PC-9 (cell line): Measurements from ENCODE around the gene C4orf17. TPM values are rescaled to one million over a fixed set of nuclear protein-coding genes. Genes with fewer than 3 reads are reported as not detected.
"Not testable (repeated sequence)": the region's sequence is repeated elsewhere in the genome, so short reads cannot be mapped to it uniquely, and the experiment has no call there.

ENCODE experiments used
- BruUV-seq: library from RNA; stranded (reverse); fragments of 400-500 nt; replicated peaks from 2 replicates; lab custom pipeline; 2021; lab: Mats Ljungman, UMichigan
- CTCF ChIA-PET: fragments of 300-600 bp; sonication (Branson Sonifier 250); formaldehyde crosslinking; loops from one replicate; lab custom pipeline; 2022; ENCODE audit warnings: antibody characterized with exemption; lab: Charles Lee
- POLR2A ChIA-PET: fragments of 300-600 bp; sonication (Branson Sonifier 250); formaldehyde crosslinking; loops from one replicate; lab custom pipeline; 2022; ENCODE audit warnings: antibody characterized with exemption; ENCODE audit not compliant: unreplicated experiment; lab: Charles Lee
- DNase-seq, 2 experiments: peaks; one replicate each; pipeline versions ENCODE4 v3.0.0 to v3.0.0-alpha.2; 2015 to 2022; ENCODE audit warnings: mixed read lengths in 1 of 2
- H2AFZ ChIP-seq: fragments of 200-600 bp; sonication (generic); 2 replicates; pipeline ENCODE4 v1.8.1; 2017; ENCODE audit warnings: antibody characterized with exemption
- H3F3A ChIP-seq: fragments of 200-600 bp; sonication (generic); 2 replicates; pipeline ENCODE4 v1.8.1; 2017; ENCODE audit warnings: antibody characterized with exemption, mild to moderate bottlenecking, low read depth; ENCODE audit not compliant: insufficient read depth
- H3K27ac ChIP-seq: fragments of 200-600 bp; sonication (generic); 2 replicates; pipeline ENCODE4 v1.6.1; 2016; ENCODE audit warnings: mixed run types
- H3K27me3 ChIP-seq: fragments of 200-600 bp; sonication (generic); 2 replicates; pipeline ENCODE4 v1.6.1; 2016; ENCODE audit warnings: low read depth, mixed run types; ENCODE audit not compliant: insufficient read depth
- H3K36me3 ChIP-seq: fragments of 200-600 bp; sonication (generic); 2 replicates; pipeline ENCODE4 v1.6.1; 2016; ENCODE audit warnings: low read depth, mixed run types
- H3K4me1 ChIP-seq: fragments of 200-600 bp; sonication (generic); replicated peaks from 2 replicates; pipeline ENCODE4 v1.6.1; 2016; ENCODE audit warnings: mixed run types; ENCODE audit not compliant: insufficient read depth
- H3K4me2 ChIP-seq: fragments of 200-600 bp; sonication (generic); 2 replicates; pipeline ENCODE4 v1.6.1; 2017; ENCODE audit warnings: mixed run types
- H3K4me3 ChIP-seq: fragments of 200-600 bp; sonication (generic); 2 replicates; pipeline ENCODE4 v1.6.1; 2016; ENCODE audit warnings: mixed run types
- H3K79me2 ChIP-seq: fragments of 200-600 bp; sonication (generic); 2 replicates; pipeline ENCODE4 v1.6.1; 2017; ENCODE audit warnings: low read depth, mixed run types
- H3K9me2 ChIP-seq: fragments of 200-600 bp; sonication (generic); 2 replicates; pipeline ENCODE4 v1.8.1; 2017; ENCODE audit warnings: mild to moderate bottlenecking; ENCODE audit not compliant: insufficient read depth
- H3K9me3 ChIP-seq: fragments of 200-600 bp; sonication (generic); 2 replicates; pipeline ENCODE4 v1.8.1; 2016; ENCODE audit warnings: low read depth; ENCODE audit not compliant: insufficient read depth
- H4K20me1 ChIP-seq: fragments of 200-600 bp; sonication (generic); 2 replicates; pipeline ENCODE4 v1.8.1; 2017; ENCODE audit not compliant: insufficient read depth
- CTCF ChIP-seq: fragments of 200-600 bp; sonication (generic); conservative IDR thresholded peaks from 2 replicates; pipeline ENCODE4 v1.6.1; 2017; ENCODE audit warnings: mixed run types, antibody characterized with exemption, mild to moderate bottlenecking, moderate library complexity
- EZH2 ChIP-seq: fragments of 200-600 bp; sonication (generic); IDR thresholded peaks from 2 replicates; pipeline ENCODE4 v1.8.0; 2017; ENCODE audit warnings: antibody characterized with exemption, low read depth
- intact Hi-C: fragments of 100-400 bp; cut with micrococcal nuclease; formaldehyde crosslinking; loops from one replicate; pipeline ENCODE4 v1.10.0; 2022; ENCODE audit not compliant: unreplicated experiment
- total RNA-seq: library from RNA; stranded (reverse); gene quantifications from 2 replicates; pipeline ENCODE4 v1.2.3, GENCODE V29; 2021

The C4orf17 gene
- total RNA-seq, 1 experiment from 2014 or later: not detected

- Histone ChIP-seq H3K27ac (no peak overlapping the region), H3K27me3 (no peaks in the 10 kb centered on the region), H2AFZ (no peak overlapping the region), H3K9me3 (peaks cover 16% of the 10 kb centered on the region), H3K4me3 (no peak overlapping the region), H3K79me2 (no peaks in the 10 kb centered on the region), H3K4me1 (peaks cover 7% of the 10 kb centered on the region; the same call in 1 of the 2 replicates), H3K9me2 (no peaks in the 10 kb centered on the region; the same call in 1 of the 2 replicates), H3K4me2 (no peak overlapping the region), H4K20me1 (no peaks in the 10 kb centered on the region), H3F3A (no peaks in the 10 kb centered on the region), H3K36me3 (no peaks in the 10 kb centered on the region)
- intact Hi-C loops: no loop called here
- POLR2A ChIA-PET: no interaction called here
- DNase-seq: no peak
- BruUV-seq: no TSS peak
- no peak for TF ChIP-seq CTCF
- no peak for TF ChIP-seq EZH2
- CTCF ChIA-PET: no interaction called here
Observed at GRCh38 chr4:99483636-99484035, 27.2 kb upstream of the C4orf17 start.

GRCh38 chr4:99485212-99485611 lies 25.6 kb upstream of the C4orf17 start:
- Histone ChIP-seq H3K9me2 (no peaks in the 10 kb centered on the region; the same call in 1 of the 2 replicates), H4K20me1 (no peaks in the 10 kb centered on the region), H3K36me3 (no peaks in the 10 kb centered on the region), H3F3A (no peaks in the 10 kb centered on the region), H3K79me2 (no peaks in the 10 kb centered on the region), H3K4me3 (no peak overlapping the region), H3K9me3 (peaks cover 16% of the 10 kb centered on the region), H3K4me2 (no peak overlapping the region), H3K27ac (no peak overlapping the region), H2AFZ (no peak overlapping the region), H3K4me1 (peaks cover 7% of the 10 kb centered on the region; the same call in 1 of the 2 replicates), H3K27me3 (no peaks in the 10 kb centered on the region)
- intact Hi-C loops: no loop called here
- DNase-seq: no peak
- no TSS peak for BruUV-seq
- TF ChIP-seq CTCF: no peak
- TF ChIP-seq EZH2: no peak
- ChIA-PET CTCF (no interaction called here), POLR2A (no interaction called here)

GRCh38 chr4:99486648-99487047 lies 24.2 kb upstream of the C4orf17 start:
- POLR2A ChIA-PET, H3K27ac ChIP-seq: not testable (repeated sequence)

GRCh38 chr4:99490286-99490685 lies 20.5 kb upstream of the C4orf17 start:
- Histone ChIP-seq H3K4me2 (no peak overlapping the region), H3K4me3 (no peak overlapping the region), H2AFZ (no peak overlapping the region), H3K4me1 (0 out of 2 replicates have a peak, but pooled peaks cover 7% of the 10 kb centered on the region), H3K9me2 (no peaks in the 10 kb centered on the region; the same call in 1 of the 2 replicates), H3K79me2 (no peaks in the 10 kb centered on the region), H3K27me3 (no peaks in the 10 kb centered on the region), H3K36me3 (no peaks in the 10 kb centered on the region), H4K20me1 (no peaks in the 10 kb centered on the region), H3K9me3 (peaks cover 12% of the 10 kb centered on the region; the same call in 1 of the 2 replicates), H3F3A (no peaks in the 10 kb centered on the region), H3K27ac (no peak overlapping the region)
- no peak for TF ChIP-seq CTCF
- TF ChIP-seq EZH2: no peak
- DNase-seq: no peak
- intact Hi-C loops: no loop called here
- ChIA-PET CTCF (no interaction called here), POLR2A (no interaction called here)
- BruUV-seq: no TSS peak

More at GRCh38 chr4:99486648-99487047, 24.2 kb upstream of the C4orf17 start:
- H3K79me2 ChIP-seq, H3K4me2 ChIP-seq, CTCF ChIA-PET, H2AFZ ChIP-seq, BruUV-seq, H3K4me1 ChIP-seq, intact Hi-C loops, H3K27me3 ChIP-seq, H4K20me1 ChIP-seq, H3K36me3 ChIP-seq, H3K4me3 ChIP-seq, DNase-seq, H3K9me2 ChIP-seq, H3F3A ChIP-seq: not testable (repeated sequence)
- peaks cover 16% of the 10 kb centered on the region for H3K9me3 ChIP-seq
